Measurements from ENCODE around the gene SLAMF7. TPM values are rescaled to one million over a fixed set of nuclear protein-coding genes. Genes with fewer than 3 reads are reported as not detected.

SLAMF7 gene
- total RNA-seq, 4 donors from 2014 or later, result 0.49 to 20.6 (median 2.6) TPM

DNA sequence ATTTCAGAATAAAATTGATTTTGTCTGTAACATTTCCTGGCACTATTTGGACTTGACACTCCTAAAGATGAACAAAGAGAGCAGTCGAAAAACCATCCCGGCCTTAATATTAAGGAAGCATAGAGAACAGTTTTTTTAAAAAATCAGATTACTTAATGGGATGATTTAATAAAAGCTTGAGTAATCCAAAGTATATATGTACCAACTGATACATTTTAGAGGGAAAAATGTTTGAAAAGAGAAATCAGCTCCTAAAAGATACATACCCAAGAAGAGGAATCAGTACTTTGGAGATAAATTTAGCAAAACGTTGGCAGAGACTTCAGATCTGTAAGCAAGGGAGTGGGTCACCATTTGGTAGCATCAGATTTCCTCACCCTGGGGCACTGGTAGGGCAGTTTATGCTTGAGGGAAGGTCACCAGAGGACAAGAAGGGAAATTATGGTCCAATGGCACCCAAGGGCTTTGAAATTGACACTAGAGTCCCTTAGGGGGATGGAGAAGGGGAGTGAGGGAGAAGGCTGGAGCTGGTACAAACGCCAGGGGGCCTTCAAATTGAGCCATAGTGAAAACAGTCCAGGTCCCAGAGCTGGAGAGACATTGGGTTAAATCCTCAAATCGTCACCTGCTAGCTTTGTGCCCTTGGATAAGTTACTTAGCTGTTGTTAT, 5.9 kb downstream of the SLAMF7 start:
- TF ChIP-seq, protein P1, sequence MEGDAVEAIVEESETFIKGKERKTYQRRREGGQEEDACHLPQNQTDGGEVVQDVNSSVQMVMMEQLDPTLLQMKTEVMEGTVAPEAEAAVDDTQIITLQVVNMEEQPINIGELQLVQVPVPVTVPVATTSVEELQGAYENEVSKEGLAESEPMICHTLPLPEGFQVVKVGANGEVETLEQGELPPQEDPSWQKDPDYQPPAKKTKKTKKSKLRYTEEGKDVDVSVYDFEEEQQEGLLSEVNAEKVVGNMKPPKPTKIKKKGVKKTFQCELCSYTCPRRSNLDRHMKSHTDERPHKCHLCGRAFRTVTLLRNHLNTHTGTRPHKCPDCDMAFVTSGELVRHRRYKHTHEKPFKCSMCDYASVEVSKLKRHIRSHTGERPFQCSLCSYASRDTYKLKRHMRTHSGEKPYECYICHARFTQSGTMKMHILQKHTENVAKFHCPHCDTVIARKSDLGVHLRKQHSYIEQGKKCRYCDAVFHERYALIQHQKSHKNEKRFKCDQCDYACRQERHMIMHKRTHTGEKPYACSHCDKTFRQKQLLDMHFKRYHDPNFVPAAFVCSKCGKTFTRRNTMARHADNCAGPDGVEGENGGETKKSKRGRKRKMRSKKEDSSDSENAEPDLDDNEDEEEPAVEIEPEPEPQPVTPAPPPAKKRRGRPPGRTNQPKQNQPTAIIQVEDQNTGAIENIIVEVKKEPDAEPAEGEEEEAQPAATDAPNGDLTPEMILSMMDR (IDR thresholded peaks at IDR 0.05; ENCODE audit: low read depth), result no peak

DNA sequence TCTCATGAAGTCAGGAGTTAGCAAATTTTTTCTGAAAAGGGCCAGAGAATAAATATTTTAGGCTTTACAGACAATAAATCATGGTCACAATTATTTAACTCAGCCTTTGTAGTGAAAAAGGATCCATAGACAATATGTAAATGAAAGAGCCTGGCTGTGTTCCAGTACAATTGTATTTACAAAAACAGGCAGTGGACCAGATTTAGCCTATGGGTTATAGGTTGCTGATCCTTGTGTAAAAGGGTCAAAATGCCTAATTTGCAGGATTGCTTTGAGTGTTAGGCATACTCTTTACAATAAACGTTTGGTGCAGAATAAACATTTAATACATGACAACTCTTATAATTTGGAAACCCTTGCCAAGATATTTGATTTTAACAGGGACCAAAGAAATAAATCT, 6.5 kb downstream of the SLAMF7 start:
- TF ChIP-seq, protein P1 (IDR thresholded peaks at IDR 0.05; ENCODE audit: low read depth), result no peak

DNA sequence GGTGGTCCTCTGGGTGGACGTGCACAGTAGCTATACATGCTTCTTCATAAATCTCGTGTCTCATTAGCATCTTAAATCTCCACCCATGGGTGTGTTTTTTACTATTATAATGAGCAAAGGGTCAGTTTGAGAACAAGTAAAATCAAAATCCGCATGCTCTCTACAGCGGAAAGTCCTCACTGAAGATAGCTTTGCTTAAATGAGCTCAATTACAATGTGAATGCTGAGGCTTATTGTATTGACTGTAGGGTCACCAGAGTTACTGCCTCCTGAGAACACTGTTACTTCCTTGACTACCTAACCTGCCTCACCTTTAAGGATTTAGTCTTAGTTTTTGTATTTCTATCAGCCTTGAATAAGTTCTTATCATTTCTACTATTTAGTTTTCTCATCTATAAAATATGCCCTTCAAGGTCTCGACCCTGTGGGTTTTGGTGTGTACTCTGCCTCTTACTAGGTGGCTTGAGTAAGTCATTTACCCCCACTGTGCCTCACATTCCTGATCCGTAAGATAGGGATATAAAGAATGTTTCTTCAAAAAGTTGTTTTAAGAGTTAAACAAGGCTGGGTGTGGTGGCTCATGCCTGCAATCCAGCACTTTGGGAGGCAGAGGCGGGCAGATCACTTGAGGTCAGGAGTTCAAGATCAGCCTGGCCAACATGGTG, 7.9 kb downstream of the SLAMF7 start:
- TF ChIP-seq, protein P1 (IDR thresholded peaks at IDR 0.05; ENCODE audit: low read depth), result no peak

GRCh38 chr1:160747717-160748116, 8.7 kb downstream of the SLAMF7 start:
- TF ChIP-seq, protein P1 (IDR thresholded peaks at IDR 0.05; ENCODE audit: low read depth), result no peak

DNA sequence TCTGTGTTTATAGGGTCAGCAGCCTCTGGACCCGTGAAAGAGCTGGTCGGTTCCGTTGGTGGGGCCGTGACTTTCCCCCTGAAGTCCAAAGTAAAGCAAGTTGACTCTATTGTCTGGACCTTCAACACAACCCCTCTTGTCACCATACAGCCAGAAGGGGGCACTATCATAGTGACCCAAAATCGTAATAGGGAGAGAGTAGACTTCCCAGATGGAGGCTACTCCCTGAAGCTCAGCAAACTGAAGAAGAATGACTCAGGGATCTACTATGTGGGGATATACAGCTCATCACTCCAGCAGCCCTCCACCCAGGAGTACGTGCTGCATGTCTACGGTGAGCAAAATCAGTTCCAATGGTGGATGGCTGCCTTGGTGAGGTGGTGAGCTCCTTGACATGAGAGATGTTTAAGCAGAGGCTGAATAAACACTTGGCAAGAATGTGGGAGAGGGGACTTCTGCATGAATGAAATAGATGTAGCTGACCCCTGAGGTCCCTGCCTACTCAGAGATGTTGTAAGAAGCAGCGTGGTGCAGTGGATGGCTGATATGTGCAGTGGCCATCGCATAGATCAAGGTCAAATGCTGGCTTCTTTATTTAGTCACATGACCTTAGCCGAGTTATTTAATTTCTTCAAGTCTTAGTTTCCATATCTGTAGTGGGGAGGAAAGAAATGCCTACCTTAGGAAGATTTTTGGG, 9.3 kb downstream of the SLAMF7 start:
- TF ChIP-seq, protein P1 (IDR thresholded peaks at IDR 0.05; ENCODE audit: low read depth), result no peak

DNA sequence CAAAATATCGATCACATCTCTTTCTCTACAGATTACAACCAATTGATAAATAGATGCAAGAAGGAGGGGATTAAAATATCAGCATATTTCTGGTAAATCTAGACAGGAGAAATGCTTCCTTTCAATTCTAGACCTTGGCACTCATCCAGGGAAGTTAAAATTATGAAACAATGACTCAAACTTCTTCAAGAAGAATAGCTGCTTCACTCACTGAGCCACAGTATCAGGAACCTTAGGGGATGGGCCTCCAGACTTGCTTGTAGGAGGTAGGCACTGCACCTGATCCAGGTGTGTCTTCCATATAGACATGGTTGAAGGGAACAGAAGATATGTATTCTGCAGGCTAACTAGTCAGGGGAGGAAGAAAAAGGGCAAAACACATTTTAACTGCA, 9.8 kb downstream of the SLAMF7 start:
- TF ChIP-seq, protein P1 (IDR thresholded peaks at IDR 0.05; ENCODE audit: low read depth), result no peak

DNA sequence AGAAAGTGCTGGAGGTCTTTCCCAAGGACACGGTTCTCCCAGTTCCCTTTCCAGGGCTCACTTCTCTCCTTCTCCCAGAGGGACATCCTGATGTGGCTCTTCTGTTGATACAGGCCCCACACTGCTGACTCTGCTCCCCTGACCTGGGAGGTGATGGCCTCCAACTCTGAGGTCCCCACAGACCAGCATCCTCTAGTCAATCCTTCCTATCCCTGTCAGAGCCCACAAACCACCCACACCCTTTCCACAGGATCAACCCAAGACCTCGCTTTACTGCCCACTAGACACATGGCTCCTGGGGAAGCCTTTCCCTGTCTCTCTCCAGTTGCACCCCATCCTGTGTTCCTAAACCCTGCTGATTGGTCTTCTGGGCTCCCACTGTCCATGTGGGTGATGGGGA, 11.6 kb downstream of the SLAMF7 start:
- TF ChIP-seq, protein P1 (IDR thresholded peaks at IDR 0.05; ENCODE audit: low read depth), result no peak

Data from subcutaneous adipose tissue (tissue), 4 donors.